HG02973 (cell line): ENCODE results near the gene NEK6.

Experiments used
- ATAC-seq: cut with Tn5 transposase; IDR thresholded peaks from one replicate; pipeline ENCODE4 v1.9.1; 2021; ENCODE audit warnings: moderate library complexity; ENCODE audit not compliant: unreplicated experiment

NEK6 gene

GRCh38 chr9:124340219-124341069, 82.7 kb downstream of the NEK6 start:
- ATAC-seq, result no peak

GRCh38 chr9:124341455-124342170, 83.9 kb downstream of the NEK6 start:
- no peak for ATAC-seq

- no peak for ATAC-seq
Observed at GRCh38 chr9:124342402-124342775, 84.6 kb downstream of the NEK6 start.

- no peak for ATAC-seq
Observed at GRCh38 chr9:124342776-124343485, 85.2 kb downstream of the NEK6 start.

GRCh38 chr9:124343533-124344290, 86.0 kb downstream of the NEK6 start:
- ATAC-seq, result no peak

GRCh38 chr9:124344291-124345050, 86.7 kb downstream of the NEK6 start:
- ATAC-seq, result no peak

GRCh38 chr9:124345063-124345462, 87.3 kb downstream of the NEK6 start:
- no peak for ATAC-seq

GRCh38 chr9:124345751-124346281, 88.1 kb downstream of the NEK6 start:
- no peak for ATAC-seq

GRCh38 chr9:124346347-124347163, 88.8 kb downstream of the NEK6 start:
- no peak for ATAC-seq

GRCh38 chr9:124347206-124347967, 89.6 kb downstream of the NEK6 start:
- no peak for ATAC-seq

GRCh38 chr9:124347968-124348358, 90.2 kb downstream of the NEK6 start:
- no peak for ATAC-seq

- no peak for ATAC-seq
Observed at GRCh38 chr9:124348363-124348762, 90.6 kb downstream of the NEK6 start.

- ATAC-seq, result no peak
Observed at GRCh38 chr9:124348831-124349230, 91.1 kb downstream of the NEK6 start.

GRCh38 chr9:124349267-124349666, 91.5 kb downstream of the NEK6 start:
- ATAC-seq, result no peak

- no peak for ATAC-seq
Observed at GRCh38 chr9:124349675-124350493, 92.1 kb downstream of the NEK6 start.

- ATAC-seq, result no peak
Observed at GRCh38 chr9:124350494-124351263, 92.9 kb downstream of the NEK6 start.
